Activated B cell treated with CpG ODN at 0.5 μM for 24 hours (primary cell): ENCODE data around the gene FGF2. TPM values are rescaled to one million over a fixed set of nuclear protein-coding genes. Genes with fewer than 3 reads are reported as not detected.
"Not testable (repeated sequence)": the region's sequence is repeated elsewhere in the genome, so short reads cannot be mapped to it uniquely, and the experiment has no call there.

Experiments
- ATAC-seq: fragments of 200-7000 bp; cut with Tn5 transposase; one replicate; pipeline ENCODE4 v1.10.0; 2021; ENCODE audit warnings: low read depth, mild to moderate bottlenecking, moderate library complexity
- CTCF ChIA-PET: fragments of 350-600 bp; sonication (Branson Sonifier 250); formaldehyde crosslinking; loops from one replicate; lab custom pipeline; 2021; ENCODE audit warnings: antibody characterized with exemption; lab: Charles Lee
- POLR2A ChIA-PET: fragments of 350-600 bp; sonication (Branson Sonifier 250); formaldehyde crosslinking; loops from one replicate; lab custom pipeline; 2021; ENCODE audit warnings: antibody characterized with exemption; lab: Charles Lee
- DNase-seq: peaks from one replicate; pipeline ENCODE4 v3.0.0; 2022
- H3K27ac Mint-ChIP-seq: one replicate; pipeline ENCODE4 v1.8.0; 2020; ENCODE audit warnings: mixed read lengths
- H3K27me3 Mint-ChIP-seq: one replicate; pipeline ENCODE4 v1.8.0; 2021; ENCODE audit warnings: mixed read lengths
- H3K36me3 Mint-ChIP-seq: one replicate; pipeline ENCODE4 v1.8.0; 2021; ENCODE audit warnings: low read depth, mixed read lengths
- H3K4me1 Mint-ChIP-seq: one replicate; pipeline ENCODE4 v1.8.0; 2021; ENCODE audit warnings: mixed read lengths
- H3K4me3 Mint-ChIP-seq: one replicate; pipeline ENCODE4 v1.8.0; 2020; ENCODE audit warnings: mild to moderate bottlenecking, mixed read lengths
- H3K9me3 Mint-ChIP-seq: one replicate; pipeline ENCODE4 v1.8.0; 2020; ENCODE audit warnings: mixed read lengths
- CTCF ChIP-seq: fragments of 200-600 bp; IDR thresholded peaks from one replicate; pipeline ENCODE4 v1.8.0; 2022; ENCODE audit warnings: antibody characterized with exemption, mild to moderate bottlenecking
- intact Hi-C: fragments of 100-400 bp; cut with micrococcal nuclease; formaldehyde crosslinking; loops from one replicate; pipeline ENCODE4 v1.15.1; 2024
- total RNA-seq: library from RNA; stranded (reverse); gene quantifications from 2 replicates; pipeline ENCODE4 v1.2.3, GENCODE V29; 2022

Gene FGF2
- total RNA-seq, 1 donor from 2014 or later = 0.29 TPM

- no peak for DNase-seq
- Mint-ChIP-seq H3K4me1 (no peaks in the 10 kb centered on the region), H3K4me3 (no peak overlapping the region), H3K27ac (no peak overlapping the region), H3K27me3 (peaks cover 13% of the 10 kb centered on the region), H3K36me3 (no peaks in the 10 kb centered on the region), H3K9me3 (no peaks in the 10 kb centered on the region)
- POLR2A ChIA-PET = no interaction called here
- intact Hi-C loops = no loop called here
- CTCF ChIA-PET = no interaction called here
- ATAC-seq = no peak
- no peak for TF ChIP-seq CTCF
These were observed 19.1 kb downstream of the FGF2 start for GRCh38 chr4:122845760-122846159.

GRCh38 chr4:122847931-122848330 is 21.3 kb downstream of the FGF2 start:
- ATAC-seq (no peak), DNase-seq (no peak)
- Mint-ChIP-seq H3K9me3 (no peaks in the 10 kb centered on the region), H3K4me1 (no peaks in the 10 kb centered on the region), H3K27me3 (peaks cover 17% of the 10 kb centered on the region), H3K27ac (no peak overlapping the region), H3K36me3 (no peaks in the 10 kb centered on the region), H3K4me3 (no peak overlapping the region)
- intact Hi-C loops = no loop called here
- POLR2A ChIA-PET = no interaction called here
- CTCF ChIA-PET = no interaction called here
- no peak for TF ChIP-seq CTCF

- ATAC-seq, CTCF ChIA-PET, H3K27ac Mint-ChIP-seq, H3K36me3 Mint-ChIP-seq, H3K4me3 Mint-ChIP-seq, POLR2A ChIA-PET, H3K4me1 Mint-ChIP-seq, intact Hi-C loops, DNase-seq, H3K9me3 Mint-ChIP-seq: not testable (repeated sequence)
- H3K27me3 Mint-ChIP-seq = peaks cover 15% of the 10 kb centered on the region
These were observed 23.2 kb downstream of the FGF2 start for GRCh38 chr4:122849789-122850188.

- no peak for TF ChIP-seq CTCF
- Mint-ChIP-seq H3K27me3 (peaks cover 21% of the 10 kb centered on the region), H3K4me3 (no peak overlapping the region), H3K4me1 (no peaks in the 10 kb centered on the region), H3K9me3 (no peaks in the 10 kb centered on the region), H3K27ac (no peak overlapping the region), H3K36me3 (no peaks in the 10 kb centered on the region)
- intact Hi-C loops = no loop called here
- POLR2A ChIA-PET = no interaction called here
- no peak for ATAC-seq
- CTCF ChIA-PET = no interaction called here
- DNase-seq = no peak
These were observed 24.9 kb downstream of the FGF2 start for GRCh38 chr4:122851568-122851967.

DNA sequence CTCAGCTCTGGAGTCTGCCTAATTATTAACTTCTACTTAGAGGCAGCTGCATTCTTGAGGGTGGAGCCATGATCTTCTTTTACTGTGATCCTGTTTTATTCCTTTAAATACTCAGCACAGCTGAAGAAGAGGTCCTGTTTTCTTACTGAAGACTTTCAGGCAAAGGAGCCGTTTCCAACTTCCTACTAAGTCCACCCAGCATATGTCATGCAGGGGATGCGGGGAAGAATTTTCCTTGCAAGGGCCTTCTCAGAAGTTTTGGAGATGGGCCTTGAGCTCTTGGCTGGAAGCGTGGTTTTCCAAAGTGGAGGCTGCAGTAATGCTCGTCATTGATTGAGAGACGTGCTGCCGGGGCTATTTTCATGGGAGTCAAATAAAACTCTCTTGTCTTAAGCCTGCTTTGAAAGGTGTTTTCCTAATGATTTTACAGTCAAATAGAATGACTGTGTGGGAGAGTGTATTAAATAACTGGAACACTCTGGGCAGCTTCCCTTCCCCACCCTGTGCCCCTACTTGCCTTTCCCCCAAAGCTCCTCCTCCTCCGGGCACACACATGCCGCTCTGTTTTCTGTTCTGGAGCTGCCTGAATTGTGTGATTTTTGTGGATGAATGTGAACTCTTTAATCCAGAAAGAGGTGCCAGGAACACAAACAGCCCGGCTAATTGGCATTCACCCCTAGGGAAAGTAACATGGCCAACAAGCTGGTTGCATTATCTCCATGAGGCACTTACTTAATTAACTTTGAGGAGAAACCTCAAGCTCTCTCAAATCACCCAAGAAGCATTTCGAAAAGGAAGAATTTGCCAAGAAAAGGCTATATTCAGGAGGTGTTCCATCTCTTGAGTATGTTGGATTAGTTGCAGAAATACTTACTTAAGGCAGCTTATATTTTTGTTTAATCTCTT is 28.1 kb downstream of the FGF2 start:
- H3K4me1 Mint-ChIP-seq = no peaks in the 10 kb centered on the region
- intact Hi-C loops = no loop called here
- no peaks in the 10 kb centered on the region for H3K9me3 Mint-ChIP-seq
- CTCF ChIA-PET = interaction anchor here (1.0 kb wide), 1 partner anchor 21 kb away, joined by 3 read pairs; no protein-coding TSS in a partner anchor
- DNase-seq = no peak
- no peak for TF ChIP-seq CTCF
- H3K27ac Mint-ChIP-seq = no peak overlapping the region
- POLR2A ChIA-PET = no interaction called here
- peaks cover 16% of the 10 kb centered on the region for H3K27me3 Mint-ChIP-seq
- no peaks in the 10 kb centered on the region for H3K36me3 Mint-ChIP-seq
- no peak for ATAC-seq
- no peak overlapping the region for H3K4me3 Mint-ChIP-seq
